Measurements from ENCODE around the gene PRDM15.

Gene PRDM15

DNA sequence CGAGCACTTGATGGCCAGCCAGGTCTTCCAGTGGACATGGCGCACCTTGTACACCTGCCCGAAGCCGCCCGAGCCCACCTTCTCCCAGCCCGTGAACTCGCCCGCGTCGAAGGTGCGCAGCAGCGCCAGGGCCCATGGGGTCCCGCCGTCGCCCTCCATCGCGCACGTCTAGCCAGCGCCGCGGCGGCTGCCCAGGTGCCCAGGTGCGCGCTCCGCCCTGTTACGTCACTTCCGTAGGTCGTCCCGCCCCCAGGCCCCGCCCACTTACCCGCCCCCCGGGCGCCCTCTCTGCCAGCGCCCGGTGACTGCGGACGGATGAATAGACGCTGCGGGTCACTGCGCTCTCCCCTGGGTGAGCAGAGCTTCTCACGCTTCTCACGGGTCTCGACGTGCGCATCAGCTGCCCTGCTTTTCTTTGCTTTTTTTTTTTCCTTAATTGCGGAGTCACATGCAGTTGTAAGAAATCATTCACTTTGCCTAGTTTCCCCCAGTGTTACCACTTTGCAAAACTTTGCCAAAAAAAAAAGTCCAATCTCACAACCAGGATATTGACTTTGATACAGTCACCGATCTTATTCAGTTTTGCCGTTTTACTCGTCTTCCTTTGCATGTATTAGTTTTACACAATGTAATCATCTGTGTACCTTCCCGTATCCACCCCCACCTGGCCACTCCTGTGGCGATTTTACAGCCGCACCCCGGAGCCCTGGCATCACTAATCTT lies 112.1 kb downstream of the PRDM15 start, which contains the start of gene RIPK4:
Gene RIPK4 (minus strand): TSS at position 170 of the 723 bp plus-strand sequence. CDS start 11 bp downstream, at position 159.
- H3K9me3 ChIP-seq (ENCODE audit: control insufficient read depth, low read length): no peaks in the 10 kb centered on the region
- no peak within 1 kb of the TSS for H3K27ac ChIP-seq (ENCODE audit: low read depth, low read length, severe bottlenecking)
- peaks cover 29% of the 10 kb centered on the region for H3K4me1 ChIP-seq (ENCODE audit: control insufficient read depth, insufficient read depth, low read length, poor library complexity, severe bottlenecking)
- H3K36me3 ChIP-seq (ENCODE audit: control insufficient read depth, insufficient read depth, low read length): no peaks in the 10 kb centered on the region
- 0 to 1% methylated on average over 39 to 45 of the region's 53 CpGs for WGBS, 2 experiments (ENCODE audit: insufficient coverage in 2 of 2)
- peak within 1 kb of the TSS; percentile 39 for H3K4me3 ChIP-seq (ENCODE audit: extremely low read depth, insufficient read depth, low read length, poor library complexity, severe bottlenecking)

DNA sequence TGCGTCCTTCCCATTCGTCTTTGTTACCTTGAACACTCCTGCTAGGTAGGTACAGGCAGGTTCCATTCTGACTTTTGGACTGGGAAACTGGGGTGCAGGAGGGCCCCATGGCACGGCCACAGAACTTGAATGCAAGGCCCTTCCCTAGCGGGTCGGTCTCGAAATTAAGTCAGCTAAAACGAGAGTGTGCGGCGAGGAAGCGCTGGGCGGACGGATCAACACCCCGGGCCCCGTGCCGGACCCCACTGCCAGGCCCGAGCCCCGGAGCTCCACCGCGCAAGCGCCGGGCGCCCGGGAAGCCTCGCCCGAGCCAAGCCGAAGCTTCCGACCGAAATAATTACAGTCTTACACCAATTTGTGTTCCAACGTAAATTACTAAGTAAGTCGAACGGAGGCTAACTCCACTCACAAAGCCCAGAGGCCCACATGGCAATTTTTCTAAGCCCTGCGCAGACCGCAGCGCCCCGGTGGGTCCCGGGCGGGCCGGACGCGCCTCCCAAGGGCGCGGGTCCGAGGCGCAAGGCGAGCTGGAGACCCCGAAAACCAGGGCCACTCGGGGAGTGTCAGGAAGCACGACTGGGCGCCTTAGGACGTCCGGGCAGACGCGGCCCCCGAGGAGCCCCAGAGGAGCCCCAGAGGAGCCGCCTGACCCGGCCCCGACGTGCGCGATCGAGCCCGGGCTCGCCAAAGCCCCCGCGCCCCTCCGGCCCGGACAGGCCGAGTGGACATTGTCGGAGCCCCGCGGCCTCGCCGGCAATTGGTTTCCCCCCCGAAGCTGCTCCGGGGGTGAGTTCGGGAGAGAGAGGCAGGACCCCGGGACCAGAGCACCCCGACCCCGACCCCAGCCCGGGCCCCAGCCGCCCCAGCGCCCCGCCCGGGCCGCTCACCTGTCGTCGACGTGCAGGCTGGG lies 112.9 kb downstream of the PRDM15 start:
- Histone ChIP-seq H3K27ac (ENCODE audit: low read depth, low read length, severe bottlenecking) (no peak overlapping the region), H3K4me3 (ENCODE audit: extremely low read depth, insufficient read depth, low read length, poor library complexity, severe bottlenecking) (peak overlapping the region; percentile 39), H3K4me1 (ENCODE audit: control insufficient read depth, insufficient read depth, low read length, poor library complexity, severe bottlenecking) (peaks cover 33% of the 10 kb centered on the region), H3K9me3 (ENCODE audit: control insufficient read depth, low read length) (no peaks in the 10 kb centered on the region), H3K36me3 (ENCODE audit: control insufficient read depth, insufficient read depth, low read length) (no peaks in the 10 kb centered on the region)
- WGBS, 2 experiments (ENCODE audit: insufficient coverage in 2 of 2): 5 to 6% methylated on average over 66 to 75 of the region's 88 CpGs

DNA sequence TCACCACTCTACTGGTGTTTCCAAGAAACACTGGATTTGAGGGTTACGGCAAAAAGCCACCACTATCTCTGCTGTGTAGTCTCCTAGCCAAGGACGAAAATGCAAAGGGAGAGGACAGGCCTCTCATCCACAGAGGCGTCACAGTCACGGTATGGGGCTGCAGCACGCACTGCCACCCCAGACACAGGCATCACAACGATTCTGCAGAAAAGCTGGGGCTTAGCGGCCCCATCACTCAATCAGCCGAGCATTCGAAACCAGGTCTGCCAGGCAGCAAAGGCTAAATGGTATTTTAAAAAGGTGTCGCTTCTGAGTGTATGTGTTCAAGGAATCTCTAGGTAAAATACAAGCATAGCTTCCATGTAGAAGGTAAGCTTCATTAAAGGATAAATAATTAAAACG lies 113.7 kb downstream of the PRDM15 start:
- Histone ChIP-seq H3K9me3 (ENCODE audit: control insufficient read depth, low read length) (no peaks in the 10 kb centered on the region), H3K27ac (ENCODE audit: low read depth, low read length, severe bottlenecking) (no peak overlapping the region), H3K4me3 (ENCODE audit: extremely low read depth, insufficient read depth, low read length, poor library complexity, severe bottlenecking) (no peak overlapping the region), H3K4me1 (ENCODE audit: control insufficient read depth, insufficient read depth, low read length, poor library complexity, severe bottlenecking) (peaks cover 38% of the 10 kb centered on the region), H3K36me3 (ENCODE audit: control insufficient read depth, insufficient read depth, low read length) (no peaks in the 10 kb centered on the region)
- WGBS, 2 experiments (ENCODE audit: insufficient coverage in 2 of 2): 54 to 59% methylated on average over 9 to 10 of the region's 11 CpGs

DNA sequence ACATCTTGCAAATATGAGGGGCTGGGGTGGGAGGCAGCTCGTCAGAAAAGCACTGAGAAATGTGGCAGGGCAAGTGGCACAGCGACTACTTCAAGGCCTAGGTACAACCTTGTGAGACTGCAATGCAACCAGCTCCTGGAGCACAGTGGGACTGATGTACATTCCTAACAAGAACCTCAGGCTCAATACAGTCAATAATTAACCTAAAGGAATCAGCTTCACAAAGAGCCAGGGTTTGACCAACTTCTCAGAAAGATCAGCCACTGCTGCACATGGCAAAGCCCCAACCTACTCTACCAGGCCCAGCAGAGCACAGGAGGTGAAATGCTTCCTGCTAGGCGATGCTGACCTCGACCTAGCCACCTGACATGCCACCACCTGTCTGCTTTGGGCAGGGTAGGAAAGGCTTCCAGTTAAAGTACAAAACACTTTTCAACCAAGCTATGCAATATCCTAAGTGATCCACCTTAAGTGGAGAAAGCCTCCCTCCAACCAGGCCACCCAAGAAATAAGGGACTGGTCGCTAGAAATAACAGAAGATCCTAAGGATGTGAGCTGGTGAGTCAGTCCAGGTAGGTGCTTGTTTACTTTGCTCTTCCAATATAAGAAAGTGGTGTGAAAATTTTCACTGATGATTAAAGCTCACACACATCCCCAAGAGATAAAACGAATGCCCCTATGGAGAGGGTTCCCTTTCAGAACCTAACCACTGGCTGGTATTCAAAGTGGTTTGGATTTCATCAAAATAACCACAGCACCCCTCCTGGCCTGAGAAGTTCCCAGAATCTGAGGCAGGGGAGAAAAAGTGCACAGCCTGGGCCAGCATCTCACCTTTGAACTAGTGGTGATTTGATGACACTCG lies 114.4 kb downstream of the PRDM15 start:
- WGBS, 2 experiments (ENCODE audit: insufficient coverage in 2 of 2): 69 to 80% methylated on average over 3 to 5 of the region's 7 CpGs
- H3K4me1 ChIP-seq (ENCODE audit: control insufficient read depth, insufficient read depth, low read length, poor library complexity, severe bottlenecking): peaks cover 38% of the 10 kb centered on the region
- no peak overlapping the region for H3K27ac ChIP-seq (ENCODE audit: low read depth, low read length, severe bottlenecking)
- no peaks in the 10 kb centered on the region for H3K36me3 ChIP-seq (ENCODE audit: control insufficient read depth, insufficient read depth, low read length)
- no peaks in the 10 kb centered on the region for H3K9me3 ChIP-seq (ENCODE audit: control insufficient read depth, low read length)
- H3K4me3 ChIP-seq (ENCODE audit: extremely low read depth, insufficient read depth, low read length, poor library complexity, severe bottlenecking): no peak overlapping the region

DNA sequence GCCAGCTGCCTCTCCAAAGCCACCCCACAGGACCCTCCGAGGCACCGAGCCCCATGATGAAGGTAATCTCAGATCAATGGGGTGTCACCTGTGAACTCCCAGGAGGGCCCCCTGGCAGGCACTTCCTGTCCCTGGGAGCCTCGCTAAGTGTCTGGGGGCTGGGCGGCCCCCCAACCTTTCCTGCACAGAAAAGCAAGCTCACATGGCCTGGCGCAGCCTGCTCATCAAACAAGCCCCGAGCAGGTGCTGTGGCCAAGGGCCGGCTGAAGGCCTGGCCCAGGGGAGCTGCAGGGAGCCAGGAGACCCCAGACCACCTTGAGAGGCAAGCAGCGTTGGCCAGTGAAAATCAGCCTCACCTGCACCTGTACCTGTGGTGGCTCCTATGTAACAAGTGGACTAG lies 115.1 kb downstream of the PRDM15 start:
- H3K27ac ChIP-seq (ENCODE audit: low read depth, low read length, severe bottlenecking): no peak overlapping the region
- WGBS, 2 experiments (ENCODE audit: insufficient coverage in 2 of 2): 69 to 70% methylated on average over 6 to 7 of the region's 8 CpGs
- peaks cover 37% of the 10 kb centered on the region for H3K4me1 ChIP-seq (ENCODE audit: control insufficient read depth, insufficient read depth, low read length, poor library complexity, severe bottlenecking)
- no peaks in the 10 kb centered on the region for H3K36me3 ChIP-seq (ENCODE audit: control insufficient read depth, insufficient read depth, low read length)
- no peak overlapping the region for H3K4me3 ChIP-seq (ENCODE audit: extremely low read depth, insufficient read depth, low read length, poor library complexity, severe bottlenecking)
- no peaks in the 10 kb centered on the region for H3K9me3 ChIP-seq (ENCODE audit: control insufficient read depth, low read length)

DNA sequence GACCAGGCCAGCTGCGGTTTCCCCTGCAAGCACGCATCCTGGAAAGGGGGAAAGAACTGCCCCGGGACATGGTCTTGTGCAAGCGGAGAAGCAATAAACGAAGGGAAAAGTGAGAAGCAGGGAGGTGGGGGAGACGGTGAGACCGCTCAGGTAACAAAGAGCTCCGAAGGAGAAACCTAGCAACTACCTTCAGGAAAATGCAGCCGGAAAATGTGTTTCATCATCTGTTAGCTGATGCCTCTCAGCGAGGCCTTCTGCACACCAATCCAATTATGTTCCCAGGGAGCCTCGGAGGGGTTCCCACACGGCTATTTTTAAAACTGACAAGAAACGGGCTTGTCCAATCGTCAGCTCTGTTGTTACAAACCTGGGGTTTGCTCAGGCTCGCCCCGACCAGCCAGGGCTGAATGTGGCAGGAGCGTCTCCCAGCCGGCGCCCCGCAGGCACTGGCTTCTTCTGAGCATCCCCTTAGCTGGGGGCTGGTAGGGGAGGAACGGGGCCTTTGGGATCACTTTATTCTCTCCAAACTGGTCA lies 115.7 kb downstream of the PRDM15 start:
- no peak overlapping the region for H3K4me3 ChIP-seq (ENCODE audit: extremely low read depth, insufficient read depth, low read length, poor library complexity, severe bottlenecking)
- H3K4me1 ChIP-seq (ENCODE audit: control insufficient read depth, insufficient read depth, low read length, poor library complexity, severe bottlenecking): peaks cover 32% of the 10 kb centered on the region
- no peaks in the 10 kb centered on the region for H3K9me3 ChIP-seq (ENCODE audit: control insufficient read depth, low read length)
- 15 to 19% methylated on average over 18 to 19 of the region's 21 CpGs for WGBS, 2 experiments (ENCODE audit: insufficient coverage in 2 of 2)
- H3K27ac ChIP-seq (ENCODE audit: low read depth, low read length, severe bottlenecking): no peak overlapping the region
- no peaks in the 10 kb centered on the region for H3K36me3 ChIP-seq (ENCODE audit: control insufficient read depth, insufficient read depth, low read length)

DNA sequence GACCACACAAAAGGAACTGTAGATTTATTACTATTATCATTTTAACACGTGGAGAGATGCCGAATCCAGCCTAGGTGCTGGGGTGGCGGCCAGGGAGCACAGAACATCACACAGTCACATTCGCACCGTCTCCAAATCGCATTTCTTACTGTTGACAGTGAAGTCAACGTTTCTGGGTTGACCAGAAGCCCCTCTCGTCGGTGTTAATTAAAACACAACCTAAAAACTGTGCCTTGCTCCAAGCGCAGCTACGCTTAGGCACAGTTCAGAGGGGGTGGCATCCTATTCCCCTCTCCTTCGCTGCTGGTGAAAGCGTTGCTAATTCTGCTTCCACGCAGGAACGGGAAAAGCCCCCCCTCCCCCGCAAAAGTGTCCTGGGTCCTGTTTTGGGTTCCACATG lies 116.4 kb downstream of the PRDM15 start:
- H3K4me3 ChIP-seq (ENCODE audit: extremely low read depth, insufficient read depth, low read length, poor library complexity, severe bottlenecking): no peak overlapping the region

DNA sequence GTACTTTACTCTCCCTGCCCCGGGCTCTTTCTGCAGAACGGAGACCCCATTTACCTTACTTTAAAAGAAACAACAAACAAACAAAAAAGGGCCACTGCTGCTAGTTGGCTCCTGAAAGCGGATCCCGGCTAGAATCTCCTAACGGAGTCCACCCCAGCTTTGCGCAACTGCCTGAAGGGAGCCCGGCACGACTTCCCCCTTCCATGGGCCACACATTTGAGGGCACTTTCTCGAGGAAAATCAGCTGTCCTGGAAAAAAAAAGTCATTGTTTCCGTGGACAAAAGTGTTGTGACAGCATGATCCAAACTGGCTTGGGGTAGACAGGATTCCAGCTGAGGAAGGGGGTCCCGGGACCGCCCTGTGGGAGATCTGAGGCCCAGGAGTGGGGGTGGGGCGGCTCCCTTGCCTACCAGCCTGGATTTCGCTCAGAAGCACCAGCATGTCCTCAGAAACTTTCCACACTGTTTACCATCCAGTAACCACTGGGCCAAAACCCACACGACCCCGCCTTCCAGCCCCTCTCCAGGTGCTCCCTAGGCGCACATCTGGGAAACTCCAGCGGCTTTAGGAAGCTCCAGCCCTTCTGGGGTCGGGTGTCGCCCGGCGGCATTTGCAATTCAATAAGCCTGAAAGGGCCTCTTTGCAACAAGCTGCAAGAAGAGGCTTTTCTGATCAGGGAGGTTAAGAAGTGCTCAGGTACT lies 117.1 kb downstream of the PRDM15 start:
- H3K9me3 ChIP-seq (ENCODE audit: control insufficient read depth, low read length): no peaks in the 10 kb centered on the region
- no peak overlapping the region for H3K27ac ChIP-seq (ENCODE audit: low read depth, low read length, severe bottlenecking)
- peak overlapping the region; percentile 19 for H3K4me3 ChIP-seq (ENCODE audit: extremely low read depth, insufficient read depth, low read length, poor library complexity, severe bottlenecking)

More for the DNA sequence above, 116.4 kb downstream of the PRDM15 start:
- Histone ChIP-seq H3K9me3 (ENCODE audit: control insufficient read depth, low read length) (no peaks in the 10 kb centered on the region), H3K4me1 (ENCODE audit: control insufficient read depth, insufficient read depth, low read length, poor library complexity, severe bottlenecking) (peaks cover 25% of the 10 kb centered on the region), H3K27ac (ENCODE audit: low read depth, low read length, severe bottlenecking) (no peak overlapping the region), H3K36me3 (ENCODE audit: control insufficient read depth, insufficient read depth, low read length) (no peaks in the 10 kb centered on the region)
- WGBS, 2 experiments (ENCODE audit: insufficient coverage in 2 of 2): 2 to 5% methylated on average over 9 to 14 of the region's 16 CpGs

DNA sequence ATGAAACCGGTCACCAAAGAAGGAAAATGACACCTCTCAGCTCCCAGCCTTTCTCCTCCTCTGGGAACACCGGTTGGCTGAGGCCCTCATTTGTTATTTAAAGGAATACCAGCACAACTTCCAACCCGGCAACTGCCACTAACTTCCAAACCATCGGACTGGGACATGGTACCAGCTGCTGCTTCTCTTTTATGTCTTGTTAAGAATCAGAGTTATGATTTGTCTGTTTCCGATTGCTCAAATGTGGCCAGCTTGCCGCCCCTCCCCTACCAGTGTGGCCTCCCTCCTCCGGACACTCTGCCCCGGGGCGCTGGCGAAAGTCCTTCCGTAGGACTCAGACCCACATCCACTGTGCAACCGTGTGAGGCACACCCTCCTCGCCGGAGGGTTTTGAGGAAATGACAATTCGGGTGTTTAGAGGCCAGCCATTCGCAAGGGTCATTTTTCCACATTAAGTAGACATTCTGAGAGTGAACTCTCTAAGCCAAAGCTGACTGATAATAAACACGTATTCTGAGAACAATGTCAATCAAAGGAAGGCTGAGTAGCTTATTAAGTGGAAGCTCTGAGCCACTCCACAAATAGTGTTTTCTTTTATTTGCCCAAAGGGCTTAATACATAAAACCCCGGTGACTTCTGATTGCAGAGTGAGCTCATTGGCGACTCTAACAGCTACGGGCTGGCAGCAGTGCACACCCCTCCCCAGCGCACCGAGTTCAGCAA lies 117.8 kb downstream of the PRDM15 start:
- Histone ChIP-seq H3K36me3 (ENCODE audit: control insufficient read depth, insufficient read depth, low read length) (no peaks in the 10 kb centered on the region), H3K27ac (ENCODE audit: low read depth, low read length, severe bottlenecking) (peak overlapping the region; percentile 6), H3K4me3 (ENCODE audit: extremely low read depth, insufficient read depth, low read length, poor library complexity, severe bottlenecking) (no peak overlapping the region), H3K4me1 (ENCODE audit: control insufficient read depth, insufficient read depth, low read length, poor library complexity, severe bottlenecking) (peaks cover 25% of the 10 kb centered on the region), H3K9me3 (ENCODE audit: control insufficient read depth, low read length) (no peaks in the 10 kb centered on the region)
- 2 to 5% methylated on average over 12 to 19 of the region's 22 CpGs for WGBS, 2 experiments (ENCODE audit: insufficient coverage in 2 of 2)

More for the DNA sequence above, 117.1 kb downstream of the PRDM15 start:
- peaks cover 25% of the 10 kb centered on the region for H3K4me1 ChIP-seq (ENCODE audit: control insufficient read depth, insufficient read depth, low read length, poor library complexity, severe bottlenecking)
- no peaks in the 10 kb centered on the region for H3K36me3 ChIP-seq (ENCODE audit: control insufficient read depth, insufficient read depth, low read length)
- WGBS, 2 experiments (ENCODE audit: insufficient coverage in 2 of 2): 1 to 6% methylated on average over 12 to 22 of the region's 22 CpGs

Measured in mesodermal cell (in vitro differentiated cells).